GM15510 (cell line): ENCODE measurements around the gene FBLN7.

Experiments
- POLR2A ChIP-seq: IDR thresholded peaks from 3 replicates; pipeline ENCODE4 v1.6.1; 2011; ENCODE audit warnings: borderline replicate concordance; ENCODE audit not compliant: insufficient read length; ENCODE audit errors: extremely low read depth

Gene FBLN7, protein sequence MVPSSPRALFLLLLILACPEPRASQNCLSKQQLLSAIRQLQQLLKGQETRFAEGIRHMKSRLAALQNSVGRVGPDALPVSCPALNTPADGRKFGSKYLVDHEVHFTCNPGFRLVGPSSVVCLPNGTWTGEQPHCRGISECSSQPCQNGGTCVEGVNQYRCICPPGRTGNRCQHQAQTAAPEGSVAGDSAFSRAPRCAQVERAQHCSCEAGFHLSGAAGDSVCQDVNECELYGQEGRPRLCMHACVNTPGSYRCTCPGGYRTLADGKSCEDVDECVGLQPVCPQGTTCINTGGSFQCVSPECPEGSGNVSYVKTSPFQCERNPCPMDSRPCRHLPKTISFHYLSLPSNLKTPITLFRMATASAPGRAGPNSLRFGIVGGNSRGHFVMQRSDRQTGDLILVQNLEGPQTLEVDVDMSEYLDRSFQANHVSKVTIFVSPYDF

DNA sequence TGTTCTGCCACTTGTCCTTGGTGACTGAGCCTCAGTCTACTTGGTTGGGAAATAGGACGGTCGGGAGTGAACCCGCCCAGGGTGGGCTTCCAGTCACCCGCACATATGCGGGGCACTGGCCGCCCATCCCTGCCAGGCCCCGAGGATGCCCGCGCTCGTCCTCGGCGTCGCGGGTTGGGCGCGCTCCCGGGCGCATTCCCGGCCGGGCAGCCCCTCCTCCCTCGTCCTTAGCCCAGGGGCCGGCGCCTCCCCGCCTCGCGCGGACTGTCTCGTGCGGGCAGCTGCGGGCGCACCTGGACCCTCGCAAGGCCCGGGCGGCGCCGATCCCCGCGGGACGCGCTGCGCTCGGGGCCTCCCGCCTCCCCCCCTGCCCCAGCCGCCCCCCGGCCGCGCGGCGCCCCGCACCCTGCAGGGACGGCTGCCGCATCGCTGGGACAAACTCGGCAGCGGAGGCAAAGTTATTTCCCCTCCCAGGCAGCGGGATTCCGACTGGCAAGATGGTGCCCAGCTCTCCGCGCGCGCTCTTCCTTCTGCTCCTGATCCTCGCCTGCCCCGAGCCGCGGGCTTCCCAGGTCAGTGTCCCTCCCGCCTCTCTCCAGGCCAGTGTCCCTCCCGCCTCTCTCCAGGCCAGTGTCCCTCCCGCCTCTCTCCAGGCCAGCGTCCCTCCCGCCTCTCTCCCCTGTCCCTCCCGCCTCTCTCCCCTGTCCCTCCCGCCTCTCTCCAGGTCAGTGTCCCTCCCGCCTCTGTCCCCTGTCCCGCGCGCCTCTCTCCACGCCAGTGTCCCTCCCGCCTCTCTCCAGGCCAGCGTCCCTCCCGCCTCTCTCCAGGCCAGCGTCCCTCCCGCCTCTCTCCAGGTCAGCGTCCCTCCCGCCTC, at the start of gene FBLN7:
Gene FBLN7 (plus strand): TSS at position 227 of the 874 bp plus-strand sequence. CDS start 271 bp downstream, at position 498.
- TF ChIP-seq POLR2A = no peak

DNA sequence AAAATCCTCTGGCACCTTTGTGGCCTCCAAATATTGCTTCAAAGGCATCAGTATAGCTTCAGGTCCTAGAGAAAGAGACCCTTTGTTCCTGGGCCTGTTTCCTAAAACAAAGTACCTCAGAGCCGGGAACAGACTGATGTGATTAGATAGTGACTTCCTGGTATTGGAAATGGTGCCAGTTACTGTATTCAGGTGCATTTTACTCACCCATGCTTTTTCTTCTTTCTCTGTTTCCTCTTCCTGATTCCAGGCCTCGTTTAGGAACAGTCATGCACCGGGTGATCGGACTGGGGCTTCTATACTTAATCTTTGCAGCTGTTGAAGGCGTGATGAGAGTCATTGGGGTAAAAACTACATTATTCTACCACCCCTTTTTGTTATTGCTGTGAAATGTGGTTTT, 48.8 kb upstream of the FBLN7 start:
- TF ChIP-seq POLR2A = no peak

DNA sequence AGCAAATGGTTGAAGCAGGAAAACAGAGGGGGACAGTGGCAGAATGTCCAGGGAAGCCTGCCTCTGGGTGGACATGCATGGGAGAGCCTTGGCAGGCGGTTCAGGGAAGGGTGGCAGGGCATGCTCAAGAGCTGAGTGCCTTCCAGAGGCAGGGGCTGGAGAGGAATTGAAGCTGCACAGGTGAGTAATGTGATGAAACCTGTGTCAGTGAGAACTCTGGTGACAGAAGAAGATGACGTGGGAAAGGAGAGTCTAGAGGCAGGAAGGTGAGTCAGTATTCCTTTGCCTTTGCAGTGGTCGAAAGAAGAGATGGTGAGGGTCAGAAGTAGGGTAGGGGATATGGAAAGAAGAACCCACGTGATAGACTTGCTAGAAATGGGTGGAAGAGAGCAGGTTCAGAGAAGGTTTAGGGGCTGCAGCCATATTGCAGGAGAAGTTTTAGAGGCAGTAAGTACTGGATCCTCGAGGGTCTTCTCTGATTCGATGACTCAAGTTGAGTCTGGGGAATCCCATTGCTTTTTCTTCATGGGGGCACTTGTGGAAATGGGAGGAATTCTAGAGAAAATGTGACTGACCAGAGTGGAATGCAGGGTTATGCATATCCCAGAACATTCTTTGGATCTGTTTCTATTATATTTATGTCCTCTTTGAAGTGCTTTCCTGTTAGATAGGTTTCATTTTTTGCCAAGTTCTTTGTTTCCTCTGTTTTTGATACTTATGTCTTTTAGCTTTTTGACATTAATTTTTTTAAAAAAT, 45.7 kb upstream of the FBLN7 start:
- TF ChIP-seq POLR2A = no peak

DNA sequence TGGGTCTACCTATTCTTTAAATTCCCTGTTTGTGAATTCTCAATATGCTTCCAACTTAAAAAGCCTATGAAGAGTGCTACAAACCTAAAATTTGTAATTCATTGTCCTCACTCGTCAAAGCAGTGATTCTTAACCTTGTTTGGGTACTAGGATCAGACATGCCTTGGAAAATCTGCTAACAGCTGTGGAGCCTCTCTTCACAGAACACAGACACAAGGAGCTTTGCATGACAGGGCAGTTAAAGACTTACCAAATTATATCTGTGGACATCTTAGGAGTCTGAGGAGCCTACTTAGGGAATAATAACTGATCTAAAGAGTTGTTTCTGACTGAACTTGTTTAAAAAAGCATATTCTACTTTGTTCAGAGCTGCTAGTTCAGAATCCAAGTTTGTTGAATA, 45.0 kb upstream of the FBLN7 start:
- no peak for TF ChIP-seq POLR2A

DNA sequence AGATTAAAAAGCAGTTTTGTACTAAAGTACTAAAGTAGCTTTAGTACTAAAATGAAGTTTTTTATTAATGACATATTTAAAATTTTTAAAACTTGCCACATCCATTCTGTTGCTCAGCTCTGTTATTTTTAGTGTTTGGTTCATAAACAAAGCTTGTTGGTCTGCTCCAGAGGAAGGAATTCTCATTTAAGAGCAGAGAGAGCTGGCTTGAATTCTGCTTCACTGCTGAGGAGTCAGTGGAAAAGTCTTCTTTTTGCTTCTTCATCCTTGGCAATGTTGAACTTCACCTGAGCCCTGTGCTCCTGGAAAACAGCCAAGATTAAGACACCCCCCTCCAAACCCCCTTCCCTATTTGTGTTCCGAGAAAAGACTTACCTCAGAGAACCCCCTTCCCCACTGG, 42.5 kb upstream of the FBLN7 start:
- no peak for TF ChIP-seq POLR2A

DNA sequence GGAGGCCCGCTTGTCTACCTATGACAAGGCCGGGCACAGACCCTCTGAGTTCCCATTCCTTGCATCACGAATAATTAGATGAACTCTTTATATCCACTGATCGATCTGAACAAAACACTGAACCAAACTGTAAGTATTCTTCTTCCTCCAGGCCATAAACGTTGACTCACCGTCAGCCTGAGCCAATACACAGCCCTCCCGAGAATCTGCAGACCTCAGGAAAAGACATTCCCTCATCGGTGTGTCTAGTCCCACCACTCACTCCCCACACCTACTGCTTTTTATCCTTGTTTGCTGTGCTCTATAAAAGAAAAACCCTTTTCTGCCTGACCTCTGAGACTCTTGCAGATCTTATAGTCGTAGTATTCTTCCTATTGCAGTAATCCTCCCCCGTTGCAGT, 42.1 kb upstream of the FBLN7 start:
- TF ChIP-seq POLR2A = no peak

DNA sequence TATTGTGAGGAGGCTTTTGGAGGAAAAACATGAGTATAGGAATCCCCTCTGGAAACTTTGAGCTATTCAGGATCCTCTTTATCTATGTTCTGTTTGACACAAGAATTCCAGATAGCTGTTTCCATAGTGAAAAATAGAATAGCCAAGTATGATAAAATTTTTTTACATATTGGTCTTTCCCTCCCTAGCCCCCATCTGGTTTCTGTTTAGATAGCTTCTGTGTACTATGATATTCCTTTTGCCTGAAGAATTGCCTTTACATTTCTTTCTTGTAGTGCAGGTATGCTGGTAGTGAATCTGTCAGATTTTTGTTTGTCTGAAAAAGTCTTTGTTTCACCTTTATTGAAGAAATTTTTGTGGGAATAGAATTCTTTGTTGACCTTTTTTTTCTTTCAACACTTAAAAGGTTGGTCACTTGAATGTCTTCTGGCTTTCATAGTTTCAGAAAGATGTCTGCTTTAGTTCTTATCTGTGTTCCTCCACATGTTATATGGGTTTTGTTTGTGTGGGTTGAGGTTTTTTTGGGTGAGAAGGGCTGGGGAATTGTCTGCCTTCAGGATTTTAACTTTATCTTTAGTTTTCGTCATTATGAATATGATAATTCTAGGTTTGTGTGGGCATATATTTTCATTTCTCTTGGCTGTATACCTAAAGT, 29.9 kb upstream of the FBLN7 start:
- TF ChIP-seq POLR2A = no peak

DNA sequence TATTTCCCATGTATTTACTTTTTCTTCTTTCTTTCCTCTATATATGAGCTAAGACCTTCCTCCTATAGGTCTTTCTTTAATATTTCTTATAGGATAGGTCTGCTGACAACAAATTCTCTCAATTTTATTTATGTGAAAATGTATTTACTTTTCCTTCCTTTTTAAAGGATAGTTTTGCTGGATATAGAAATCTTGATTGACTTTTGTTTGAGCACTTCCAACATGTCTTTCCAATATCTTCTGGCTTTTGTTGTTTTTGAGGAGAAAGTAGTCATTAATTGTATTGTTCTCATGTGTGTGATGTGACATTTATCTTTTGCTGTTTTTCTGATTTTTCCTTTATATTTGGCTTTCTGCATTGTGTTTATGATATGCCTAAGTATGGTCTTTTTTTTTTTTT, 28.9 kb upstream of the FBLN7 start:
- TF ChIP-seq POLR2A = no peak

DNA sequence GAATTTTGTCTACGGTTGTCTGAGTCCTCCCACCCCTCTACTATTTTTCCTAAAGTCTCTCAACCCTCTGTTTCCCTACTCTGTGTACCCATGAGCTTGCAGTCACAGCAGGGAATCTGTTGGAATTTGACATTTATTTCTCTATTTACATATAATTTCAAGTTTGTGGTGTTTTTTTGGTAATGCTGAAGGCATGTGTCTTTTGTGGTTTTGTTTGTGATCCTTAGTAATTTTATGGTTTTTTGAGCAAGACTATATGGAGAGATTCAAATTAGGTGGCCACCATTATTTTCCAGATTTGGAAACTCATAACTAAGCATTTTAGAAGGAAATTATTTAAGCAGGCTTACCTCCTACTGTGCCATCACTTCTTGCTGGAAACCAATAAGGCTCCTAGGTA, 27.2 kb upstream of the FBLN7 start:
- no peak for TF ChIP-seq POLR2A

DNA sequence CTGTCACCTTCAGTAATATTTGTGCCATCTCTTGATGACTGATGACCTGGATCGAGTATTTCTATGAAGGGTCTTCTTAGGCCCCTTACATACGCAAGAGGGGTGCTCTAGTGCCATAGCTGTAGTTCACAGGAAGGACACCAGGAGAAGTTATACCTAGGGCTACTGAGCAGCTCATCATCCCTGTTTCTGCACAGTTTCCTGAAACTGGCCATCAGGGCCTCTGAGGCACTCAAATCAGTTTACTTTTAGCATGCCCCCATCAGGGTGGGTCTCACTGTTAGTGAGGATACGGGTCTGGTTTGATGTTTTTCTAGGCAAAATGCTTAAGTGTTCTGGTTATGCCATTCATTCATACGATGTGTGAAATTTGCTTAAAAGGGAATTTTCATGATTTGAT, 20.0 kb upstream of the FBLN7 start:
- TF ChIP-seq POLR2A = no peak

DNA sequence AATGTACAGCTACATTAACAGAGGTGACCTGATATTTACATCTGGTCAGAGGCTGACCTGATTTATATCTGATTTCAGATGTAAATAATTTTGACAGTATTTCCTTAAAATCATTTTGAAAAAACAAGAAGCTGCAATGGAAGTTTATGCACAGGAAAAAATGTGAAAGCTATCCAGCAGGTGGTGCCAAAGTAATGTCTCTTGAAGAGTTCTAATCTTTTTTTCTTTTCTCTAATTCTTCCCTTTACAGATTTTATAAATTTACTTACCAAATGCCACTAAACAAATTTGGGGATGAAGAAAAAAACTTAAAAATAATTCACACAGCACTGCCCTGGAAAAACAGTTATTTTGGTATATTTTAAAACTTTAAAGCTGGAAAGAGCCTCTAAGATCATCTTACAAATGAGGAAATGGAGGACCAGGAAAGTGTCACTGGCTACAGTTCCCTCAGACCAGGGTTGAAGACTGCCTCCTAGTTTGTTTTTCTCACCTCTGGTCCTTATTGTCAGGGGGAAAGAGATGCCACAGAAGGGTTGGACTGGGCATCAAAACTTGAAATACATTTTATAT, 16.4 kb upstream of the FBLN7 start:
- no peak for TF ChIP-seq POLR2A

DNA sequence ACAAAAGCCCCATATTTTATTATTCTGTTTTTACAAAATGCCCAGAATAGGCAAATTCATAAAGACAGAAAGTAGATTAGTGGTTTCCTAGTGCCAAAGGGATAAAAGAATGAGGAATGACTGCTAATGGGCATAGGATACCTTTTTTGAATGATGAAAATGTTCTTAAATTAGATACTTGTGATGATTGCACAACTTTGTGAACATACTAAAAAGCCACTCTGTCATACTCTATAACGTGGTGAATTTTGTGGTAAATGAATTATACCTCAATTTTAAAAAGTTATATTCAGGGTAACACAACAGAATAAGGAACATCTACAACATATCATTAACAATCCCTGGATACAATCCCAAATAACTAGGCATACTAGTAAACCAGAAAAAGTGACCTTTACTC, 9.1 kb upstream of the FBLN7 start:
- no peak for TF ChIP-seq POLR2A

DNA sequence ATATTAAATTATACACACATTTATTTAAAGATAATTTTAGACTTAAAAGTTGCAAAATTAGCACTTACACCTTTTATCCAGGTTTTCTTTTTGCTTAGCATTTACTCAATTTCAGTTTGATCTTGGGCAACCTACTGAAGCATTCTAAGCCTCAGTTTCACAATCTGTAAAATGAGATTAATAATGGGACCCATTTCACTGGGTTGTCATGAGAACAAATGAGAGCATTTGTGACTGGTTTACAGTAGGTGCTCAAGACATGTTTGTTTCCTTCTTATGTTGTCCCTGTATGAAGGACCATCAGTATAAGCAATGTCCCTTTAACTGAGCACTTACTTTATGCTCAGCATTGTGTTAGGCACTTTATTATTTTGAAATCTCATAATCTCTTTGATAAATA, 4.8 kb upstream of the FBLN7 start:
- TF ChIP-seq POLR2A = no peak

DNA sequence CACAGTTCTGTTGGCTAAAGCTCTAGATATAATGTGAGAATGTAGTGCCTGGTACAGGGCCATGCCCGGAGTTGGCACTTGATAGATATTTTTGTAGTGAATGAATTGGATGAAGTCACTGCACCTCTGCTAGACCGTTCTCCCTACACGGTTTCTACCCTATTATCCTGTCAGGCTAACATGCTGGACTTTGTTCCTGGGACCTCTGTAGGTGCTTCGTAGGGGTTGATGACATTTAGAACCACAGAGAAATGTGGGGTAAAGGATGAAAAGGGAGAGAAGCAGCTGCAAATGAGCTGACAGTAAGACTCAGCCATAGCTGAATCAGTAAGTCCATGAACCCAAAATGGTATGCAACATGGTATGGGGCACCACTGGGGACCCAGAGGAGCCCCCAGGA, 4.1 kb upstream of the FBLN7 start:
- TF ChIP-seq POLR2A = no peak
